Islet precursor cell (in vitro differentiated cells): Measurements from ENCODE around the gene TAS2R4.
"Not testable (repeated sequence)": the region's sequence is repeated elsewhere in the genome, so short reads cannot be mapped to it uniquely, and the experiment has no call there.

Experiments
- DNase-seq: peaks from one replicate; pipeline ENCODE4 v3.0.0-alpha.2; 2018

TAS2R4 gene

DNA sequence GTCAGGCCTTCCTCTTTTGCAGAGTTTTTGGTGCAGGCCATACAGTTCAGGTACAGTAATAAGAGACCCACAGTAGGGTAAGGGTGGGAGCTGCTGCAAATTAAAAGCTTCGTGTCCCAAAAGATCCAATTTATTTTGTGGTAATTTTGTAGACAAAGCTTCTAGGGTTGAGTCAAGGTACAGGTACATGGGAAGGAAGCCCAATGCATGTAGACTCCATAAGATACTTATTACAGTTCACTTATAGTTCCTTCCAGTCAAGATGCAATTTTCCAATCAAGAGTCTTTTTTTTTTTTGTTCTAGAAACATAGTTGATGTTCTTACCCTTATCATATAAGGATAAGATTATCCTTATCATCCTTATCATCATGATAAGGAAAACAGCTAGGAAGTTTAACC, at the start of gene TAS2R4:
Gene TAS2R4 (plus strand): TSS at position 301 of the 400 bp plus-strand sequence. CDS start 1,815 bp downstream, outside the sequence.
- no peak for DNase-seq

GRCh38 chr7:141729020-141729419, 47.5 kb upstream of the TAS2R4 start:
- no peak for DNase-seq

DNA sequence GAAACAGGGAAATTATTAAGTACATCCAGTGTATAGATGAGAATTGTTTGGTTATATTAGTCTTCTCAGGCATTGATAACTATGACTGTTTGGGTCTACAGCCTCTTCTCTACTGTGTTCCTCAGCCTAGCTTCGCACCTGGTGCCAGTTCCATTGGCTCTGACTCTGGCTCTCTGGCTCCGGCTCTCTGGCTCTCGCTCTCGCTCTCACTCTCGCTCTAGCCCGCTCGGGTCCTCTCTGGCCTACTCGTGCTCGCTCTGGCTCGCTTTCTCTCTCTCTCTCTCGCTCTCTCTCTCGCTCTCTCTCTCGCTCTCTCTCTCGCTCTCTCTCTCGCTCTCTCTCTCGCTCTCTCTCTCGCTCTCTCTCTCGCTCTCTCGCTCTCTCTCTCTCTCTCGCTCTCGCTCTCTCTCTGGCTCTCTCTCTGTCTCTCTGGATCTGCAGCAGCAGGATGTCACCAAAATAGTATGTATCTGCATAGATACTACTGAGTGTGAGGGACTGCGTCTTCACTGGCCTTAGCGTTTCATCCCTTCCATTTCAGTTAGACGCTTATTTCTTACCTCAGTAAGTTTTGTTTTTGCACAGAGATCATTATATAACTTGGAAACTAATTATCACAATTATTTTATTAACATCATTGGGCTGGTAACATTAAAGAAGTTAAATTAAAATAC, 44.9 kb upstream of the TAS2R4 start:
- no peak for DNase-seq

DNA sequence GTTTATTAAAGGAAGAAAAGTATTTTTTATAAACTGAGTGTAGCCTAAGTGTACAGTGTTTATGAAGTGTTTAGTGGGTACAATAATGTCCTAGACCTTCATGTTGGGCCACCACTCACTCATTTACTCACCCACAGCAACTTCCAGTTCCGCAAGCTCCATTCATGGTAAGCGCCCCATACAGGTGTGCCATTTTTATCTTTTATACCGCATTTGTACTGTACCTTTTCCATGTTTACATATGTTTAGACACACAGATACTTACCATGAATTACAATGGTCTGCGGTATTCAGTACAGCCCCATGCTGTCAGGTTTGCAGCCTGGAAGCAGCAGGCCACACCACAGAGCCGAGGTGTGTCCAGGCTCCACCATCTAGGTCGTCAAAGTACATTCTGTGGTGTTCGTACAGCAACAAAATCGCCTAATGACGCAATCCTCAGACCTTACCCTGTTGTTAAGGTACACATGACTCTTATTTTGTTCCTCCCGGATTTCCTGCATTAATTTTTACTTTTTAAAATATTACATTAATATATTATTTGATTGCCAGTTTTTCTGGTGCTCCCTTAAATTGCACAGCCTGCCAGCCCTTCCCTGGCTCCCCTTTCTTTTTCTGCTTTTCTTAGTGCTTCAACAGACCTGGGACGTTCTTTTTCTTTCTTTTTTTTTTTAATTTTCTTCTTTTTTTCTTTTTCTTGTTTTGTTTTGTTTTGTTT, 39.2 kb upstream of the TAS2R4 start:
- no peak for DNase-seq

DNA sequence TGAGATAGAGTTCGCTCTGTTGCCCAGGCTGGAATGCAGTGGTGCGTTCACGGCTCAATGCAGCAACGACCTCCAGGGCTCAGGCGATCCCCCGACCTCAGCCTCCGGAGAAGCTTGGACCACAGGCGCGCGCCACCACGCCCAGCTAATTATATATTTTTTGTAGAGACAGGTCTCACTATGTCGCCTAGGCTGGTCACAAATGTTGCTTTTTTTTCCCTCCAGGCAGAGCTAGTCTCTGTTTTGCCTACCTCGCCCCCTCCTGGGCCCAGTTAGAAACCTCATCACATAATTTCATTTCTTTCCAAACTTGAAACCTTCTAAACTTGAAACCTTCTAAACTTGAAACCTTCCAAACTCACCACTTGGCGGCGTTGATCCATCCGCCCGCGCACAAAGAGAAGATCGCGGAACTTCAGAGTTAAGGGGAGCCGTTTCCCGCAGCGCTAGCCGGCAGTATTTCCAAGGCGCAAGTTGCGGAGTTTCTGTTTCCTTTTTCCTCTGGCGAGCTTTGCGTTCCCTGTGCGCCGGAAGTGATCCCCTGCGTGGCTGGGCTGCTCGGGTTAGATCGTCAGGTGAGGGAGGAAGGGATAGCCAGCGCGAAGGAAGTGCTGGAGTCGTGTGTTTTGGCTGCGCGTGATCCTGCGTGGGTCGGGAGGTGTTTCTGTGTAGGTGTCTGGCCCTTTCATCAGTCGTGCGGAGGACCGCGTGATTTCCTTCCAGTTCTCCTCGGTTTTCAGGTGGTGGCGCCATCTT, 38.5 kb upstream of the TAS2R4 start, which contains the start of gene SSBP1:
Gene SSBP1 (plus strand): TSS at position 523 of the 756 bp plus-strand sequence. CDS start 809 bp downstream, outside the sequence.
- peak; percentile 96 for DNase-seq

- DNase-seq = no peak
Observed at GRCh38 chr7:141738592-141739013, 37.9 kb upstream of the TAS2R4 start.

DNA sequence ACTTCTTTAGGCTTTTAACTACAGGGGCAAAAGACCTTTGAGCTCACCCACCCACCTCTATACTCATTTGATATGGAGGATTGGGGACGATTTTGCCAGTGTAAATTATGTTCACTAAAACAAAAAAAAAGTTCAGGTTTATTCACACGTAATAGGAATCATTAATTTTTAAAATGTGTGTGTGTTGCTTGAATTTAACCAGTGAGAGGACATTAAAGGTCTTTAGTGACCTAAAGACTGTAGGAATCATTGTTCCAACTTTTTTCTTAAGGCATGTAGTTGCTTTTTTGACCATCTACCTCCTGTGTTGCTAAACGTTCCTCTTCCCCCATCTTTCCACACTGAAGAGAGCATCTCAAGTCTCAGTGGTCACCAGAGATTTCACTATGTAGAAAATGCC, 37.2 kb upstream of the TAS2R4 start:
- no peak for DNase-seq

DNA sequence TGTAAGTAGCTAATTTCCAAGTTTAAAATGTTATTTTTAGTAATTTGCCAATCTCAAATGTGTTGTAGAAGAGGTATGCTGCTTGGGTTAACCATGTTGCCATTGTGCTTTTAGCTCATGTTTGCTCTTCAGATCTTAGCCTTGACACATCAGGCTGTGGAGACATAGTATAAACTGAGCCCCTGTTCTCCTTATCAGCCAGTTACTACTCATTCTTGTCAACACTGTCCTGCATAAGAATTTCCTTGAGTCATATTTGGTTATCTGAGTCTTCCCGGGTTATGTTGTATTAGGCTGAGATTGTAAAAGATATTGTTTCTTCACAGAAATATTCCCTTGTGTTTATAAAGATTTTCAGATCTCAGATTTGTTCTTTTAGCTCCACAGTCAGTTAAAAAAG, 34.2 kb upstream of the TAS2R4 start:
- DNase-seq = no peak

DNA sequence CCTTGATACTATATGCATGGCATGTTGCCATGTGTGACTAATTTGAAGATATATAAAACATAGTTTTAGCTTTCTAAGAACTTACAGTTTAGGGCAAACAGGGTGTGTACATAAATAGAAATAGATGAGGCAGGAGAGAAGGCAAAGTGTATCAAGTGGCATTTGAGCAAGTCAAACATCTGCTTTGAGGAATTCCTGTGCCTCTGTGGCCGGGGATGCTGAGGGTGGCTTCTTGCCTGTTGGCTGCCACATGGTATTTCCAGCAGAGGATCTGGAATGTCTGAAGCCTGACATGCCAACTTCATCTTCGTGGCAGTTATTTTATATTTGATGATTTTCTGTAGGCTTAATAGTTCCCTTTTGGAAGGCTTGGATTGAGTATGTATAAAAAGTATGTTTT, 32.3 kb upstream of the TAS2R4 start:
- DNase-seq = no peak

DNA sequence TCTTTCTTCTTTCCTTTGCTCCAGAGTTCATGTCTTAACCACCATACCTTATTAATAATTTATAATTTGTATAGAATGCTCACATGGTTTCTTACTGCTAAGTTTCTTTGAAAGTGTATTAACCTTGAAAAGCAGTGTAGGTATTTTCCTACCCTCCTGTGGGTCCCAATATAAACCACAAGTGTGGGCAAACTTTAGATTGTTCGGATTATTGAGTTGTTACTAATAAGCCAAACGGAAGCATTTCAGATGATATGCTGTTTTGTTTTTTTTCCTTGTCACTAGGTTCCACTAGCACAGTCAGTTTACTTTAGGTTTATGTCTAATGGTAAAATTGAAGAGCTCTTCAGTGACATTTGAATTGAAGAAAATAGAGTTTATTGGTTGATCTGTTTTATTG, 28.1 kb upstream of the TAS2R4 start:
- no peak for DNase-seq

GRCh38 chr7:141751904-141752303, 24.6 kb upstream of the TAS2R4 start:
- DNase-seq = not testable (repeated sequence)

DNA sequence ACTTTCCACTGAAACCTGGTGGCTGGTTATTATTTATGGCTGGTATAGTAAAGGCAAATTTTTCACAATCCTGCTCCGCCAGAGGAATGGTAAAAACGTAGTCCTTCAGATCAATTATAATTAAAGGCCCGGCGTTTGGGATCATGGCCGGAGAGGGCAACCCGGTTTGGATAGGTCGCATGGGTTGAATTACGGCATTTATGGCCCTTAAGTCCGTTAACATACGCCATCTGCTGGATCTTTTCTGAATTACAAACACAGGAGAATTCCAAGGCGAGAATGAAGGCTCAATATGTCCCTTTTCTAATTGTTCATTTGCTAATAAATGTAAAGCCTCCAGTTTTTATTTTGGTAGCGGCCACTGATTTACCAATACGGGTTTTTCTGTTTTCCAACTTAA, 23.8 kb upstream of the TAS2R4 start:
- no peak for DNase-seq

- DNase-seq = peak; percentile 56
Observed at GRCh38 chr7:141754939-141755338, 21.5 kb upstream of the TAS2R4 start.

GRCh38 chr7:141763797-141764196, 12.7 kb upstream of the TAS2R4 start, which contains the start of gene TAS2R3:
Gene TAS2R3 (plus strand): TSS chr7:141764097. CDS start chr7:141764159, 62 bp downstream.
- DNase-seq = no peak

- DNase-seq = not testable (repeated sequence)
Observed at GRCh38 chr7:141770083-141770583, 6.3 kb upstream of the TAS2R4 start.

DNA sequence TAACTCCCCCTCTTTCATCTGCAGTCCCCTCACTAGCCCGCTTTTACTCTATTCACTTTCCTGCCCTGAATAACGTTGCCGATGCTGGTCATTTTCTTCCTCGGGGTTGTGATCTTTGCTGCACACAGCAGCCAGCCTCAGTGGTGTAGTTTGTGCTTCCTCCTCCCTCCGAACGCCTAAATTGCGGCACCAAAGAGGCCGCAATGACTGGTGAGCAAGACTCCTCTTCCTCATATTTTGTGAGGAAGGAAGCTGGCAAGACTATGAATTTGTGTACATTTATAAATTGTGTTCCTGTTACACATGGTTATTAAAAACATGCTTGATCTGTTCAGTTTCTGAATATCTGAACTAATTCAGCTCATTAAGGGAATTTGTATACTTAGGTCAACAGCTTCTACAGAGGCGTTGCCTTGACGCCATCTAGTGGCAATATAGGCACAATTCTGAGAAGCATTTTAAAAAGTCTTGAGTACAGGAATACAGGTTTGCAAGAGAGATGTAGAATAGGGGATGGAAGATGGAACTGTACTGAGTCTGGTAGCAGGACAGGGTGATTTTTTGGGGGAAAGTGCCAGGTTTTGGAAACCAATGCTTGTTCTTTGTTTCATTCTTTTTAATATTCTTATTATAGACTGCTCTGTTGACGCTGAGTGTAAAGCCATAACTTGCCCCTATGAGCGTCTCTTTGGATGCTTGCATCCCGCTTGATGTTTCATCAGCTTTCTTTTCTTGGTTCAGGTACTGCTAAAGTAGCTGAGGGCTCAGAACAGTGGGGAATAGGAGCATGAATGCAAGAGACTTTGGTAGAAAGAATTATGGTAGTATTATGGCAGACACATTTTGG, 9.5 kb downstream of the TAS2R4 start:
- DNase-seq = no peak

DNA sequence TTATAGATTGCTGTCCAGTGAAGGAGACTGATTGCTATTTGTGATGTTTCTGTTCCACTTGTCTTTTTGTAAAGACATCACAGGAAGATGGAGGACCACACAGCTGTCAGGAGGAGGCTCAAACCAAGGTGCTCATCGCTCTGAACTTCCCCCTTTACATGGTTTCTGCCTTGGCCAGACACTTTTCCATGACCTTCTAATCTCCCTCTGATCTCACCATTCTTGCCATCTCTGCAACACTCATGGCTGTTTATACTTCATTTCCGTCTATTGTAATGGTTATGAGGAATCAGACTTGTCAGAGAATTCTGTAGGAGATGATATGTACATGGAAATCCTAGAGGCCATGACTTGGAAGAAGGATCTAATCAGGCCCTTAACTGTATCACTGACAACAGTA, 11.8 kb downstream of the TAS2R4 start:
- DNase-seq = no peak

- DNase-seq = no peak
Observed at GRCh38 chr7:141789917-141790316, 13.4 kb downstream of the TAS2R4 start, which contains the start of gene TAS2R5. Gene TAS2R5 (plus strand): TSS chr7:141790217. CDS start chr7:141790362, 145 bp downstream.

GRCh38 chr7:141792526-141792925, 16.1 kb downstream of the TAS2R4 start:
- DNase-seq = no peak

DNA sequence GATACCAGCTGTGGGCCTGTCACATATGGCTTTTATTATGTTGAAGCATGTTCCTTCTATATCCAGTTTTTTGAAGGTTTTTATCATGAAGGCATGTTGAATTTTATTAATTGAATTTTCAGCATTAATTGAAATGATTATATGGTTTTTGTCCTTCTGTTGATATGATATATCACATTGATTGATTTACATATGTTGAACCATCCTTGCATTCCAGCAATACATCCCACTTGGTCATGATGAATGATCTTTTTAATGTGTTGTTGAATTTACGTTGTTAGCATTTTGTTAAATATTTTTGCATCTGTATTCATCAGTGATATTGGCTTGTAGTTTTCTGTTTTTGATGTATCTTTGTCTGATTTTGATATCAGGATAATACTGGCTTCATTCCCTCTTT, 43.6 kb downstream of the TAS2R4 start:
- DNase-seq = no peak

GRCh38 chr7:141822432-141822831, 46.0 kb downstream of the TAS2R4 start:
- DNase-seq = not testable (repeated sequence)
